Lung (tissue), 12 donors: ENCODE measurements around the gene LHPP. TPM values are rescaled to one million over a fixed set of nuclear protein-coding genes. Genes with fewer than 3 reads are reported as not detected.

Source experiments
- ATAC-seq: fragments of 200-7000 bp; cut with Tn5 transposase; one replicate; pipeline ENCODE4 v1.9.1; 2020; ENCODE audit warnings: moderate number of reproducible peaks; ENCODE audit not compliant: insufficient read depth, low FRiP score
- DNase-seq, 3 donors: peaks; one replicate each; pipeline ENCODE4 v3.0.0-alpha.2; 2013 to 2017
- H3K27ac ChIP-seq, 2 donors: one replicate each; pipeline ENCODE4 v1.5.1; 2013; ENCODE audit warnings: mild to moderate bottlenecking in 2 of 2, moderate library complexity in 2 of 2, control low read depth in 1 of 2, inconsistent platforms in 1 of 2, low read depth in 1 of 2, low read length in 1 of 2
- H3K27me3 ChIP-seq, 3 donors: one replicate each; pipeline ENCODE4 v1.5.1; 2013; ENCODE audit warnings: low read length in 2 of 3; ENCODE audit not compliant: control insufficient read depth in 3 of 3, insufficient read depth in 3 of 3
- H3K36me3 ChIP-seq, 4 donors: one replicate each; pipeline ENCODE4 v1.5.1; 2013; ENCODE audit warnings: low read length in 4 of 4, mild to moderate bottlenecking in 1 of 4, moderate library complexity in 1 of 4; ENCODE audit not compliant: control insufficient read depth in 4 of 4, insufficient read depth in 4 of 4
- H3K4me1 ChIP-seq, 5 donors: one replicate each; pipeline ENCODE4 v1.5.1; 2013; ENCODE audit warnings: low read length in 5 of 5, mild to moderate bottlenecking in 2 of 5, moderate library complexity in 1 of 5; ENCODE audit not compliant: control insufficient read depth in 5 of 5, insufficient read depth in 5 of 5
- H3K4me3 ChIP-seq: one replicate; pipeline ENCODE4 v1.5.1; 2013; ENCODE audit warnings: mild to moderate bottlenecking, control low read depth, moderate library complexity
- H3K9ac ChIP-seq, 2 donors: one replicate each; pipeline ENCODE4 v1.5.1; 2013; ENCODE audit warnings: low read length in 2 of 2, control low read depth in 1 of 2; ENCODE audit not compliant: insufficient read depth in 1 of 2
- H3K9me3 ChIP-seq, 4 donors: one replicate each; pipeline ENCODE4 v1.5.1; 2013; ENCODE audit warnings: low read length in 3 of 4, mild to moderate bottlenecking in 1 of 4, moderate library complexity in 1 of 4; ENCODE audit not compliant: control insufficient read depth in 4 of 4, insufficient read depth in 3 of 4
- WGBS, 2 donors: extraction: QIAGEN DNeasy Blood & Tissue Kit; methylation state at CpG; one replicate each; pipeline ENCODE4 v1.1.7; 2013; 5-methylcytosine and 5-hydroxymethylcytosine counted together
- polyA plus RNA-seq, 2 donors: library from polyadenylated mRNA; stranded (reverse); fragments of 200-250 nt; gene quantifications; one replicate each; pipeline ENCODE4 v1.2.1, GENCODE V29; 2013
- total RNA-seq, 2 donors: library from RNA; depleted of rRNA in 1 of 2; stranded (reverse); fragments of >200 nt in 1 of 2; gene quantifications; one replicate each; pipeline ENCODE4 v1.2.1, GENCODE V29; 2014 to 2021
- TF ChIP-seq, protein P1 (sequence below): IDR thresholded peaks from 2 replicates; pipeline ENCODE4 v1.5.1; 2012; ENCODE audit warnings: mild to moderate bottlenecking; ENCODE audit errors: control extremely low read depth, extremely low read depth
- donor health status: control.
- donor health status: control.
- donor health status: Bipolar disorder and iron deficiency.
- donor health status: healthy.
- donor health status: DM: yes; HTN: yes; CAD: no.

The LHPP gene
- total and polyA plus RNA-seq, 4 donors: 7.1 to 18.6 (median 14.8) TPM

DNA sequence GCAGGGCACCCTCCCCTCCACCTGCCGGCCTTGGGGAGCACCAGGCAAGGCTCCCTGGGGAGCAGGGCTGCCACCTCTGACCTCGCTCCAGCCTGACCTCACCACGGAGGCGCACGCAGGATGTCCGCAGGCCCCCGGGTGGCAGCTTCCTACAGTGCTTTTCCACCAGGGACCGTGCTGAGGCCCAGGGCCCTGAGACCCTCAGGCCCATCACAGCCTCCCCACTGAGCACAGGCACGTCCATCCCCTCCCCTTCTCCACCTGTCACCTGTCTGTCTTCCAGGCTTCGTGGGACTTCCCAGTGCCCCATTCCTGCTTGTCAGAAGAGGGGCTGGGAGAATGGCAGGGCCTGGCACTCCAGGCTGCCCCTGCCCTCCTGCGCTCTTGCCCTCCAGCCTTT is 90.1 kb downstream of the LHPP start:
- H3K36me3 ChIP-seq: no peaks in the 10 kb centered on the region
- DNase-seq (no peak), ATAC-seq (no peak)
- H3K27ac ChIP-seq: no peak overlapping the region
- no peaks in the 10 kb centered on the region for H3K27me3 ChIP-seq
- H3K4me1 ChIP-seq: peaks cover 0 to 9% (median 4%) of the 10 kb centered on the region in 5 donors
- no peak overlapping the region for H3K9ac ChIP-seq
- no peaks in the 10 kb centered on the region for H3K9me3 ChIP-seq
- H3K4me3 ChIP-seq: no peak overlapping the region
- whole genome bisulfite sequencing, 2 donors: 92 to 97% methylated on average over 10 to 11 of the region's 11 CpGs
- TF ChIP-seq, protein P1, sequence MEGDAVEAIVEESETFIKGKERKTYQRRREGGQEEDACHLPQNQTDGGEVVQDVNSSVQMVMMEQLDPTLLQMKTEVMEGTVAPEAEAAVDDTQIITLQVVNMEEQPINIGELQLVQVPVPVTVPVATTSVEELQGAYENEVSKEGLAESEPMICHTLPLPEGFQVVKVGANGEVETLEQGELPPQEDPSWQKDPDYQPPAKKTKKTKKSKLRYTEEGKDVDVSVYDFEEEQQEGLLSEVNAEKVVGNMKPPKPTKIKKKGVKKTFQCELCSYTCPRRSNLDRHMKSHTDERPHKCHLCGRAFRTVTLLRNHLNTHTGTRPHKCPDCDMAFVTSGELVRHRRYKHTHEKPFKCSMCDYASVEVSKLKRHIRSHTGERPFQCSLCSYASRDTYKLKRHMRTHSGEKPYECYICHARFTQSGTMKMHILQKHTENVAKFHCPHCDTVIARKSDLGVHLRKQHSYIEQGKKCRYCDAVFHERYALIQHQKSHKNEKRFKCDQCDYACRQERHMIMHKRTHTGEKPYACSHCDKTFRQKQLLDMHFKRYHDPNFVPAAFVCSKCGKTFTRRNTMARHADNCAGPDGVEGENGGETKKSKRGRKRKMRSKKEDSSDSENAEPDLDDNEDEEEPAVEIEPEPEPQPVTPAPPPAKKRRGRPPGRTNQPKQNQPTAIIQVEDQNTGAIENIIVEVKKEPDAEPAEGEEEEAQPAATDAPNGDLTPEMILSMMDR: no peak

DNA sequence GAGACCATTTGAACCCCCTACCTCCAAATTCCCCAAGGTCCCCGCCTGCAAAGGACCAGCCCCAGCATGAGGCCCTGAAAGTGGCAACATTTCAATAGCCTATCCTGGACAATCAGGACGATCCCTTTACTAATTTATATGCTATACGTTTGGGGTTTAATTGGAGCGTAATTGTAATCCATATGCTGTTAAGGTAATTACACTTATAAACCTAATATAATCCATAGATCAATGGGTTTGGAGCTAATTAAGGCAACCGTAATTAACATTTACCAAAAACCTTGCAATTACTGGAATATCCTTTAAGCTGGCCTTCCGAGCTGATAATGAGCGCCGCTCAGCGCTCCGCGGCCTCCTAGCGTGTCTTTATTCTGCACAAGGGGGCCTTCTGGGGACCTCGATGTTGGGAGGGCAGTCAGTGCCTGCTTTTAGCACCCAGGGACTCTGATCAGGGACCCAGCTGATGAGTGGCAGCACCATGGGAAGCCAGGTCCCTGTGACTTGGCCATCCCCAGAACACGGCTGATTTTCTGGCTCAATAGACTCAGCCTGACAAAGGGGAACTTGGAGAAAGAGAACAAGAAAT is 91.2 kb downstream of the LHPP start:
- H3K4me3 ChIP-seq: no peak overlapping the region
- TF ChIP-seq, protein P1: no peak
- no peak overlapping the region for H3K27ac ChIP-seq
- H3K4me1 ChIP-seq: peaks cover 0 to 5% (median 1%) of the 10 kb centered on the region in 5 donors
- no peaks in the 10 kb centered on the region for H3K9me3 ChIP-seq
- WGBS, 2 donors: 90 to 93% methylated on average over 14 of the region's 14 CpGs
- DNase-seq (no peak), ATAC-seq (no peak)
- no peaks in the 10 kb centered on the region for H3K27me3 ChIP-seq
- no peak overlapping the region for H3K9ac ChIP-seq
- no peaks in the 10 kb centered on the region for H3K36me3 ChIP-seq

DNA sequence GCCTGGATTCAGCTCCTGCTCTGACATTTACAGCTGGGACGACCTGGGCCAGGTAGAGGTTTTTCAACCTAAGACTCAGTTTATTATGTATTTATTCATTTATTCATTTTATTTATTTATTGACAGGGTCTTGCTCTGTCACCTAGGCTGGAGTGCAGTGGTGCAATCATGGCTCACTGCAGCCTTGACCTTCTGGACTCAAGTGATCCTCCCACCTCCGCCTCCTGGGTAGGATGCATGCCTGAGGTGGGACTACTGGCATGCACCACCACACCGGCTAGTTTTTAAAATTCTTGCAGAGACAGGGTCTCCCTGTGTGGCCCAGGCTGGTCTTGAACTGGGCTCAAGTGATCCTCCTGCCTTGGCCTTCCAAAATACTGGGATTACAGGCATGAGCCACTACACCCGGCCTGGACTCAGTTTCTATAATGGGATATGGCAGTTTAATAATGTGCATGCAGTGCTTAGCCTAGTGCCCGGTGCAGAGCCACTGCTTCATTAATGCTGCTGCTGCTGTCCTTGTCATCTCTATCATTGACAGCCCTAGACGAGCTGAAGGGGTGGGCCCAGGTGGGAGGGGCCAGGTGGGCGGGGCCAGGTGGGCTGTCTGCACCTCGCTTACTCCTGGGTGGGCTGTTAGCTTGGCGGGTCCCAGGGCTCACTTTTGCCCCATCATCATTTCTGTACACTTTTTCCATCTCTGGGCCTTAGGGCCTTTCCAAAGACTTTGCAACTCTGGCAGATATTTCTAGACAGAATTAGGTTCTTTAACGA is 92.6 kb downstream of the LHPP start:
- WGBS, 2 donors: 93% methylated on average over 10 of the region's 10 CpGs
- ATAC-seq: no peak

More for the DNA sequence above, 92.6 kb downstream of the LHPP start:
- peaks cover 0 to 6% (median 0%) of the 10 kb centered on the region in 5 donors for H3K4me1 ChIP-seq
- no peak overlapping the region for H3K9ac ChIP-seq
- TF ChIP-seq, protein P1: no peak
- H3K9me3 ChIP-seq: no peaks in the 10 kb centered on the region
- DNase-seq: no peak
- H3K36me3 ChIP-seq: no peaks in the 10 kb centered on the region
- no peak overlapping the region for H3K27ac ChIP-seq
- H3K4me3 ChIP-seq: no peak overlapping the region
- H3K27me3 ChIP-seq: no peaks in the 10 kb centered on the region
